Cardiac fibroblast (primary cell): ENCODE measurements around the gene KLF8.
"Not testable (repeated sequence)": the region's sequence is repeated elsewhere in the genome, so short reads cannot be mapped to it uniquely, and the experiment has no call there.

Experiments
- DNase-seq, 2 donors: peaks; one replicate each; pipeline versions ENCODE4 v3.0.0 to v3.0.0-alpha.2; 2010; ENCODE audit warnings: low read depth in 2 of 2
- H3K4me3 ChIP-seq, 2 donors: replicated peaks in 1 of 2; 1 replicate in 1 of 2; 2 replicates in 1 of 2; pipeline ENCODE4 v1.5.1; 2011; ENCODE audit warnings: low read depth in 2 of 2, low read length in 2 of 2, mild to moderate bottlenecking in 2 of 2, moderate library complexity in 1 of 2
- TF ChIP-seq, protein P1 (sequence below): IDR thresholded peaks from one replicate; pipeline ENCODE4 v1.5.1; 2011; ENCODE audit warnings: low read depth, mild to moderate bottlenecking, low read length, inconsistent platforms

The KLF8 gene

DNA sequence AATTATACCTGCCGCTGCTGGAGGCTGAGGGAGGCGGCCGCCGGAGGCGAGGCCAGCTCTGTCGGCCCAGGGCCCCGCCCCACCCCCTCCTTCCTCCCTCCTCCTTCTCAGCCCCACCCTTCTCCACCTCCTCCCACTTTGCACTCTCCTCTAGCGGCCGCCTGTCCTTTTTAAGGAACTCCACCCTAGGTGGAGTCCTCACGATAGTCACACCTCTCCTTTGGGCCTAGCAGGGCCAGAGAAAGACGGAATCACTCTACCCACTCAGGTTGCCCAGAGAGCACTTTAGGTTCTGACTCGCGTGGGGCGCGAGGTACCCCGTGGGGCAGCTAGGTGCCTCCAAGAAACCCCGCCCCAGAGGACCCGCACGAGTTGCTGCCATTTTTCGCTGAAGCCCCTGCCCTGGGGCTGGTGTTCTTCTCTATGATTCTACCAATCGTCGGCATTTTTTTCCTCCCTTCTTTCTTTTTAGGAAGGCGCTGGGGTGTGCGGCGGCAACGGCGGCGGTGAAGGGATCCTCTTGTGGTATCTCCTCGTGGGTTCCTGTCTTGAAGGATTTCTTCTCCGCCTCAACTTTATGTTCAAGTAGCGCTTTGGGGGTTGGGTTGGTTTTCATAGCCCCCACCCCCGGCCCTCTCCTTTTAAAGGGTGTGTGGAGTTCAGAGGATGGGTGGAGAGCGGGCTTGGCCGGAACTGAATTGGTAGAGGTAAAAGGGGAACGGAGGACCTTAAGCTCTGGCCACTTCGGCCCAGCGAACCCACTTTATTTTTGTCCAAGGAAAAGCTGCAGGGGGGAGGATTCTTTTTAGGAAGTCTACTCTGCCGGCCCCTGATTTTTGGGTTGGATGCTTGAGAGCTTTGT lies at the start of gene KLF8:
KLF8 (plus strand) TSS at position 136 of the 862 bp plus-strand sequence. CDS start 979 bp downstream, outside the sequence.
- TF ChIP-seq, protein P1, sequence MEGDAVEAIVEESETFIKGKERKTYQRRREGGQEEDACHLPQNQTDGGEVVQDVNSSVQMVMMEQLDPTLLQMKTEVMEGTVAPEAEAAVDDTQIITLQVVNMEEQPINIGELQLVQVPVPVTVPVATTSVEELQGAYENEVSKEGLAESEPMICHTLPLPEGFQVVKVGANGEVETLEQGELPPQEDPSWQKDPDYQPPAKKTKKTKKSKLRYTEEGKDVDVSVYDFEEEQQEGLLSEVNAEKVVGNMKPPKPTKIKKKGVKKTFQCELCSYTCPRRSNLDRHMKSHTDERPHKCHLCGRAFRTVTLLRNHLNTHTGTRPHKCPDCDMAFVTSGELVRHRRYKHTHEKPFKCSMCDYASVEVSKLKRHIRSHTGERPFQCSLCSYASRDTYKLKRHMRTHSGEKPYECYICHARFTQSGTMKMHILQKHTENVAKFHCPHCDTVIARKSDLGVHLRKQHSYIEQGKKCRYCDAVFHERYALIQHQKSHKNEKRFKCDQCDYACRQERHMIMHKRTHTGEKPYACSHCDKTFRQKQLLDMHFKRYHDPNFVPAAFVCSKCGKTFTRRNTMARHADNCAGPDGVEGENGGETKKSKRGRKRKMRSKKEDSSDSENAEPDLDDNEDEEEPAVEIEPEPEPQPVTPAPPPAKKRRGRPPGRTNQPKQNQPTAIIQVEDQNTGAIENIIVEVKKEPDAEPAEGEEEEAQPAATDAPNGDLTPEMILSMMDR, result no peak
- peak in 1 of 2 donors; percentile 14 for DNase-seq
- H3K4me3 ChIP-seq, result peak within 1 kb of the TSS in 1 of 2 donors; percentile 48

DNA sequence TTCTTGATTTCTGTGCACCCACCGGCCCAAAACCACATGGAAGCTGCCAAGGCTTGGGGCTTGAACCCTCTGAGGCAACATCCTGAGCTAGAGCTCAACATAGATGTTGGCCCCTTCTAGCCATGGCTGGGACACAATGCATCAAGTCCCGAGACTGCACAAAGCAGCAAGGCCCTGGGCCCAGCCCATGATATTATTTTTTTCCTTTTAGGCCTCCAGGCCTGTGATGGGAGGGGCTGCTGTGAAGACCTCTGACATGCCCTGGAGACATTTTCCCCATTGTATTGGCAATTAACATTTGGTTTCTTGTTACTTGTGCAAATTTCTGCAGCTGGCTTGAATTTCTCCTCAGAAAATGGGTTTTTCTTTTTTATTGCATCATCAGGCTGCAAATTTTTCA lies 25.2 kb upstream of the KLF8 start:
- H3K4me3 ChIP-seq, DNase-seq: not testable (repeated sequence)

DNA sequence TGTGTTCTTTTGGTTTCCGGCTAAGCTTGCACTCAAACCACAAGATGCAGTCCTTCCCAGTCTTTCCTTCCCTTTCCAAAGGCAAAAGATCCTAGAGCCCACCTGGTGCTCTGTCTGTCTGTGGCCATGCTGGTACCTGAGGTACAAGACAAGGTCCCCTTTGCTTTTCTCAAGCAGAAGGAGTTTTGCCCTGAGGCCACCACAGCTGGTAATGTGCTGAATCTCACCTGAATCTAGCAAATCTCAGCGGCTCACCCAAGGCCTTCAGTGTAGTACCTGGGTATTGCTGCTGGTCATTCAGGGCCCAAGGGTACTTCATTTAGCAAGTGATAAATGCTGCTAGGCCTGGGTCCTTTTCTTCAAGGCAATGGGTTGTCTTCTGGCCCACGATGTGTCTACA lies 20.5 kb upstream of the KLF8 start:
- TF ChIP-seq, protein P1, result no peak
- no peak for DNase-seq
- no peak overlapping the region for H3K4me3 ChIP-seq

DNA sequence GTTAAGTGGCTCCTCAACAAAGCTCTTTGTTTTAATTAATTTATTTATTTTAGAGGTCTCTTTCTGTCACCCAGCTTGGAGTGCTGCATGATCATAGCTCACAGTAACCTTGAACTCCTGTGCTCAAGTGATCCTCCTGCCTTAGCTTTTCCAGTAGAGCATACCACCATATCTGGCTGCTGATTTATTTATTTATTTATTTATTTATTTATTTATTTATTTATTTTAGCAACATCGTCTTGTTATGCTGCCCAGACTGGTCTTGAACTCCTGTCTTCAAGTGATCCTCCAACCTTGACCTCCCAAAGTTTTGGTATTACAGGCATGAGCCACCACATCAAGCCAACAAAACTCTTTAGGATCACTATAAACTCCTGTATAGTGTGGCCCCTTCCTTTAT lies 15.8 kb upstream of the KLF8 start:
- TF ChIP-seq, protein P1, result no peak

DNA sequence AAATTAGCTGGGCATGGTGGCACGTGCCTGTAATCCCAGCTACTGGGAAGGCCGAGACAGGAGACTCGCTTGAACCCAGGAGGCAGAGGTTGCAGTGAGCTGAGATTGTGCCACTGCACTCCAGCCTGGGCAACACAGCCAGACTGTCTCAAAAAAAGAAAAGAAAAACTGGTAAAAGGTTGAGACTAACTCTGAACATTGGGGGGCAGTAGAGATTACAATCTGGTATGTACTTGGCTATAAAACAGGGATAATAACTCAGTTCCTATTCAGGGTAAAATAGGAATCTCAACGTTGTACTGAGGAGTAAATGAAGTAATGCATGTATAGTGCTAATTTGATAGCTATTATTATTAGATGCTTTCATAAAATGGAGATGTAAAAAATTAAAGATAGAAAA lies 12.5 kb upstream of the KLF8 start:
- H3K4me3 ChIP-seq, result no peak overlapping the region
- peak in 1 of 2 donors; percentile 31 for DNase-seq
- TF ChIP-seq, protein P1, result no peak

More for the DNA sequence above, 15.8 kb upstream of the KLF8 start:
- H3K4me3 ChIP-seq, result no peak overlapping the region
- DNase-seq, result no peak

DNA sequence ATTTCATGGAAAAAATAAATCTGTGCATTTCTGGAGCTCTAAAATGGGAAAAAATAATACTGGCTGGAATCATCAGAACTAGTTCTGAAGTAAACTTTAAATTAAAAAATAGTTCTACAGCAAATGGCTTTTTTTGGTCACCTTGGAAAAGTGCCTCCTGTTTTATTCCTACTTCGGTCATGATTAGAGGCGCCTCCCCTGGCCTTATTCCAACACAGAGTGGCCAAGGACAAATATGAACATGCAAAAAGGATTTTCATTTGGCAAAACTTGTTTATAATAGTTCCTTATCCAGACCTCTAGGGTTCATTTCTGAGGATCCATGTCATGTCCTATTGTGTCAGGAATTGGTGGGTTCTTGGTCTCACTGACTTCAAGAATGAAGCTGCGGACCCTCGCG lies 11.1 kb upstream of the KLF8 start:
- no peak overlapping the region for H3K4me3 ChIP-seq
- TF ChIP-seq, protein P1, result no peak
- no peak for DNase-seq

DNA sequence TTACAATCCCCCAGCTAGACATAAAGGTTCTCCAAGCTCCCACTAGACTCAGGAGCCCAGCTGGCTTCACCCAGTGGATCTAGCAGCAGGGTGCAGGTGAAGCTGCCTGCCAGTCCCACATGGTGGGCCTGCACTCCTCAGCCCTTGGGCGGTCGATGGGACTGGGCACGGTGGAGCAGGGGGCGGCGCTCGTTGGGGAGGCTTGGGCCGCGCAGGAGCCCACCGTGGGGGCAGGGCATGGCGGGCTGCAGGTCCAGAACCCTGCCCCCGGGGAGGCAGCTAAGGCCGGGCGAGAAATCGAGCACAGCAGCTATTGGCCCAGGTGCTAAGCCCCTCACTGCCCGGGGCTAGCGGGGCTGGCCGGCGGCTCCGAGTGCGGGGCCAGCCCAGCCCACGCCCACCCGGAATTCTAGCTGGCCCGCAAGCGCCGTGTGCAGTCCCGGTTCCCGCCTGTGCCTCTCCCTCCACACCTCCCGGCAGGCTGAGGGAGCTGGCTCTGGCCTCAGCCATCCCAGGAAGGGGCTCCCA lies 9.6 kb upstream of the KLF8 start:
- TF ChIP-seq, protein P1, result no peak
- no peak for DNase-seq

More for the DNA sequence above, 9.6 kb upstream of the KLF8 start:
- no peak overlapping the region for H3K4me3 ChIP-seq
